HEK293 (cell line): Measurements from ENCODE around the gene WDR88.

ENCODE experiments used
- CTCF ChIP-seq: fragments of 450-650 bp; formaldehyde crosslinking; IDR thresholded peaks from 2 replicates; pipeline ENCODE4 v1.5.1; 2016; ENCODE audit warnings: missing biosample characterization, missing genetic modification characterization
- GLIS1 ChIP-seq: fragments of 450-650 bp; formaldehyde crosslinking; IDR thresholded peaks from 2 replicates; pipeline ENCODE4 v1.5.1; 2016; ENCODE audit warnings: missing biosample characterization, missing genetic modification characterization
- GLIS2 ChIP-seq: fragments of 450-650 bp; formaldehyde crosslinking; IDR thresholded peaks from 2 replicates; pipeline ENCODE4 v1.5.1; 2016; ENCODE audit warnings: missing biosample characterization, missing genetic modification characterization
- INSM2 ChIP-seq: fragments of 450-650 bp; formaldehyde crosslinking; IDR thresholded peaks from 2 replicates; pipeline ENCODE4 v1.5.1; 2016; ENCODE audit warnings: missing biosample characterization, missing genetic modification characterization
- KLF9 ChIP-seq: fragments of 450-650 bp; formaldehyde crosslinking; IDR thresholded peaks from 2 replicates; pipeline ENCODE4 v1.5.1; 2016; ENCODE audit warnings: missing biosample characterization, missing genetic modification characterization, low read depth
- SCRT1 ChIP-seq: fragments of 450-650 bp; formaldehyde crosslinking; IDR thresholded peaks from 2 replicates; pipeline ENCODE4 v1.5.1; 2016; ENCODE audit warnings: missing biosample characterization, missing genetic modification characterization, borderline replicate concordance
- TCF7L2 ChIP-seq: IDR thresholded peaks from 2 replicates; pipeline ENCODE4 v1.6.1; 2011; ENCODE audit warnings: low read depth, mild to moderate bottlenecking, inconsistent platforms, low read length, moderate library complexity, borderline replicate concordance
- TSHZ1 ChIP-seq: fragments of 450-650 bp; formaldehyde crosslinking; IDR thresholded peaks from 2 replicates; pipeline ENCODE4 v1.5.1; 2016; ENCODE audit warnings: missing biosample characterization, missing genetic modification characterization, borderline replicate concordance
- YY2 ChIP-seq: fragments of 450-650 bp; formaldehyde crosslinking; IDR thresholded peaks from 2 replicates; pipeline ENCODE4 v1.5.1; 2016; ENCODE audit warnings: missing biosample characterization, missing genetic modification characterization
- ZBTB44 ChIP-seq: fragments of 450-650 bp; IDR thresholded peaks from 2 replicates; pipeline ENCODE4 v1.5.1; 2018; ENCODE audit warnings: missing biosample characterization, mild to moderate bottlenecking, missing genetic modification characterization
- ZFP69B ChIP-seq: fragments of 450-650 bp; formaldehyde crosslinking; IDR thresholded peaks from 2 replicates; pipeline ENCODE4 v1.5.1; 2016; ENCODE audit warnings: missing biosample characterization, missing genetic modification characterization
- ZNF114 ChIP-seq: fragments of 450-650 bp; formaldehyde crosslinking; IDR thresholded peaks from 2 replicates; pipeline ENCODE4 v1.5.0; 2017; ENCODE audit warnings: missing biosample characterization, missing genetic modification characterization
- ZNF175 ChIP-seq: fragments of 450-650 bp; formaldehyde crosslinking; IDR thresholded peaks from 2 replicates; pipeline ENCODE4 v1.5.1; 2016; ENCODE audit warnings: missing biosample characterization, missing genetic modification characterization
- ZNF18 ChIP-seq: fragments of 450-650 bp; formaldehyde crosslinking; IDR thresholded peaks from 2 replicates; pipeline ENCODE4 v1.5.1; 2016; ENCODE audit warnings: missing biosample characterization, missing genetic modification characterization
- ZNF239 ChIP-seq: fragments of 450-650 bp; formaldehyde crosslinking; IDR thresholded peaks from 2 replicates; pipeline ENCODE4 v1.5.1; 2016; ENCODE audit warnings: missing biosample characterization, missing genetic modification characterization
- ZNF350 ChIP-seq: fragments of 450-650 bp; formaldehyde crosslinking; IDR thresholded peaks from 2 replicates; pipeline ENCODE4 v1.5.0; 2017; ENCODE audit warnings: missing biosample characterization, mild to moderate bottlenecking, missing genetic modification characterization
- ZNF362 ChIP-seq: fragments of 450-650 bp; formaldehyde crosslinking; IDR thresholded peaks from 2 replicates; pipeline ENCODE4 v1.5.1; 2016; ENCODE audit warnings: missing biosample characterization, missing genetic modification characterization
- ZNF426 ChIP-seq: fragments of 450-650 bp; formaldehyde crosslinking; IDR thresholded peaks from 2 replicates; pipeline ENCODE4 v1.5.1; 2017; ENCODE audit warnings: missing biosample characterization, missing genetic modification characterization, mild to moderate bottlenecking, inconsistent platforms, moderate library complexity
- ZNF513 ChIP-seq: fragments of 450-650 bp; IDR thresholded peaks from 2 replicates; pipeline ENCODE4 v1.5.1; 2018; ENCODE audit warnings: missing biosample characterization, missing genetic modification characterization
- ZNF521 ChIP-seq: fragments of 450-650 bp; formaldehyde crosslinking; IDR thresholded peaks from 2 replicates; pipeline ENCODE4 v1.5.1; 2017; ENCODE audit warnings: missing biosample characterization, mild to moderate bottlenecking, missing genetic modification characterization
- ZNF530 ChIP-seq: fragments of 450-650 bp; formaldehyde crosslinking; IDR thresholded peaks from 2 replicates; pipeline ENCODE4 v1.5.1; 2016; ENCODE audit warnings: low read depth, missing biosample characterization, missing genetic modification characterization
- ZNF544 ChIP-seq: fragments of 450-650 bp; formaldehyde crosslinking; IDR thresholded peaks from 2 replicates; pipeline ENCODE4 v1.5.0; 2017; ENCODE audit warnings: missing biosample characterization, missing genetic modification characterization
- ZNF558 ChIP-seq: fragments of 450-650 bp; formaldehyde crosslinking; IDR thresholded peaks from 2 replicates; pipeline ENCODE4 v1.5.1; 2016; ENCODE audit warnings: missing biosample characterization, missing genetic modification characterization
- ZNF664 ChIP-seq: fragments of 450-650 bp; formaldehyde crosslinking; IDR thresholded peaks from 2 replicates; pipeline ENCODE4 v1.5.1; 2016; ENCODE audit warnings: missing biosample characterization, missing genetic modification characterization
- ZNF76 ChIP-seq: fragments of 450-650 bp; formaldehyde crosslinking; IDR thresholded peaks from 2 replicates; pipeline ENCODE4; 2016; ENCODE audit warnings: low read depth, missing biosample characterization, missing genetic modification characterization, borderline replicate concordance
- ZNF776 ChIP-seq: fragments of 450-650 bp; formaldehyde crosslinking; IDR thresholded peaks from 2 replicates; pipeline ENCODE4 v1.5.0; 2017; ENCODE audit warnings: missing biosample characterization, missing genetic modification characterization, borderline replicate concordance

WDR88 gene

GRCh38 chr19:33176670-33177416 is 44.9 kb downstream of the WDR88 start (continued):
- TF ChIP-seq TSHZ1 (tag by site-specific recombination) (peak; percentile 68; the same call in 1 of the 2 replicates), KLF9 (tag by site-specific recombination) (peak; percentile 96), ZNF558 (tag by site-specific recombination) (peak; percentile 89; the same call in 1 of the 2 replicates), YY2 (peak; percentile 63; the same call in 1 of the 2 replicates), ZNF776 (tag by site-specific recombination) (no peak), GLIS2 (tag by site-specific recombination) (peak; percentile 100), ZNF114 (tag by site-specific recombination) (no peak), ZNF426 (tag by site-specific recombination) (no peak), GLIS1 (tag by site-specific recombination) (peak; percentile 99), ZBTB44 (peak; percentile 84; the same call in 1 of the 2 replicates), ZNF530 (tag by site-specific recombination) (no peak), ZNF513 (tag by site-specific recombination) (peak; percentile 74), ZNF362 (tag by site-specific recombination) (no peak), ZNF544 (tag by site-specific recombination) (no peak), CTCF (tag by site-specific recombination) (no peak; the same call in 1 of the 2 replicates), ZNF350 (tag by site-specific recombination) (no peak), ZNF76 (tag by site-specific recombination) (peak; percentile 65; the same call in 1 of the 2 replicates), TCF7L2 (no peak), ZNF521 (tag by site-specific recombination) (no peak), ZNF664 (tag by site-specific recombination) (no peak), INSM2 (tag by site-specific recombination) (peak; percentile 85), ZNF175 (tag by site-specific recombination) (no peak), ZNF239 (tag by site-specific recombination) (no peak; the same call in 1 of the 2 replicates), ZFP69B (tag by site-specific recombination) (peak; percentile 91; the same call in 1 of the 2 replicates), SCRT1 (tag by site-specific recombination) (peak; percentile 95), ZNF18 (tag by site-specific recombination) (peak; percentile 97)
